Sigmoid colon (tissue), 7 donors: Measurements from ENCODE around the gene TAS1R3. TPM values are rescaled to one million over a fixed set of nuclear protein-coding genes. Genes with fewer than 3 reads are reported as not detected.

Experiments used
- DNase-seq: peaks from one replicate; pipeline ENCODE4 v3.0.0-alpha.2; 2019
- H3K27ac ChIP-seq, 4 donors: fragments of 200-600 bp; sonication (generic); one replicate each; pipeline ENCODE4 v1.5.1; 2016 to 2019; ENCODE audit warnings: mild to moderate bottlenecking in 1 of 4
- H3K27me3 ChIP-seq, 3 donors: fragments of 200-600 bp; sonication (generic); one replicate each; pipeline ENCODE4 v1.5.1; 2019; ENCODE audit warnings: mild to moderate bottlenecking in 1 of 3
- H3K36me3 ChIP-seq, 4 donors: fragments of 200-600 bp; sonication (generic); one replicate each; pipeline ENCODE4 v1.5.1; 2016 to 2019
- H3K4me1 ChIP-seq, 4 donors: fragments of 200-600 bp; sonication (generic); one replicate each; pipeline ENCODE4 v1.5.1; 2017 to 2019
- H3K4me3 ChIP-seq, 4 donors: fragments of 200-600 bp; sonication (generic); one replicate each; pipeline ENCODE4 v1.5.1; 2017 to 2019; ENCODE audit warnings: mild to moderate bottlenecking in 2 of 4, moderate library complexity in 1 of 4
- H3K9me3 ChIP-seq, 4 donors: fragments of 200-600 bp in 3 of 4; sonication (generic) in 3 of 4; one replicate each; pipeline versions ENCODE4 v1.5.1 to v1.6.1; 2013 to 2019
- CTCF ChIP-seq, 4 experiments: fragments of 450-650 bp in 3 of 4; fragments of 200-600 bp in 1 of 4; IDR thresholded peaks; one replicate each; pipeline ENCODE4 v1.5.1; 2016 to 2019; ENCODE audit warnings: antibody characterized with exemption in 4 of 4, mild to moderate bottlenecking in 3 of 4, moderate library complexity in 2 of 4
- EP300 ChIP-seq, 4 donors: sonication (generic); formaldehyde crosslinking; IDR thresholded peaks; one replicate each; pipeline ENCODE4 v1.6.1; 2017; ENCODE audit warnings: antibody characterized with exemption in 4 of 4
- POLR2A ChIP-seq, 2 donors: fragments of 450-650 bp; IDR thresholded peaks; one replicate each; pipeline ENCODE4 v1.6.1; 2016; ENCODE audit warnings: antibody characterized with exemption in 2 of 2, mild to moderate bottlenecking in 2 of 2, moderate library complexity in 2 of 2
- POLR2AphosphoS5 ChIP-seq, 4 donors: sonication (generic); formaldehyde crosslinking; IDR thresholded peaks; one replicate each; pipeline ENCODE4 v1.6.1; 2017; ENCODE audit warnings: antibody characterized with exemption in 4 of 4
- WGBS, 2 donors: extraction: QIAGEN DNeasy Blood & Tissue Kit; methylation state at CpG; one replicate each; pipeline ENCODE4 v1.1.7; 2013; 5-methylcytosine and 5-hydroxymethylcytosine counted together
- intact Hi-C: fragments of 100-400 bp; cut with DNase I; formaldehyde crosslinking; loops from one replicate; pipeline ENCODE4 v1.15.1; 2023
- polyA plus RNA-seq, 3 donors: library from polyadenylated mRNA; stranded (reverse); fragments of 200-250 nt; gene quantifications; one replicate each; pipeline ENCODE4 v1.2.3, GENCODE V29; 2013
- total RNA-seq, 4 donors: library from RNA; depleted of rRNA; stranded (reverse); fragments of >200 nt; gene quantifications; one replicate each; pipeline ENCODE4 v1.1.0, GENCODE V29; 2016
- donor health status: healthy with polysubstance abuse.
- donor health status: Bipolar disorder and iron deficiency.
- donor health status: healthy.

The TAS1R3 gene
- total and polyA plus RNA-seq, 7 donors, result 0.60 to 0.64 TPM; not detected in 5

GRCh38 chr1:1340791-1341548, 9.9 kb downstream of the TAS1R3 start:
- Histone ChIP-seq H3K4me1 (peaks cover 0 to 20% (median 17%) of the 10 kb centered on the region in 4 donors), H3K27me3 (no peaks in the 10 kb centered on the region), H3K4me3 (no peak overlapping the region), H3K27ac (no peak overlapping the region), H3K9me3 (no peaks in the 10 kb centered on the region), H3K36me3 (peaks cover 16 to 60% (median 37%) of the 10 kb centered on the region in 4 donors)
- intact Hi-C loops, result no loop called here
- 94% methylated on average over 36 of the region's 36 CpGs for WGBS, 2 donors
- TF ChIP-seq POLR2AphosphoS5 (IDR thresholded peaks at IDR 0.05) (no peak), EP300 (IDR thresholded peaks at IDR 0.05) (no peak), CTCF (IDR thresholded peaks at IDR 0.05) (no peak), POLR2A (IDR thresholded peaks at IDR 0.05) (no peak)
- no peak for DNase-seq

- intact Hi-C loops, result no loop called here
- no peak for DNase-seq
- Histone ChIP-seq H3K27me3 (no peaks in the 10 kb centered on the region), H3K36me3 (peaks cover 16 to 56% (median 37%) of the 10 kb centered on the region in 4 donors), H3K4me3 (no peak overlapping the region), H3K4me1 (peaks cover 0 to 26% (median 23%) of the 10 kb centered on the region in 4 donors), H3K27ac (no peak overlapping the region), H3K9me3 (no peaks in the 10 kb centered on the region)
- 92 to 94% methylated on average over 17 of the region's 17 CpGs for WGBS, 2 donors
- TF ChIP-seq EP300 (IDR thresholded peaks at IDR 0.05) (no peak), POLR2A (IDR thresholded peaks at IDR 0.05) (no peak), CTCF (IDR thresholded peaks at IDR 0.05) (no peak), POLR2AphosphoS5 (IDR thresholded peaks at IDR 0.05) (no peak)
Measured at GRCh38 chr1:1341549-1342021, 10.5 kb downstream of the TAS1R3 start.

GRCh38 chr1:1342061-1342562, 11.0 kb downstream of the TAS1R3 start:
- Histone ChIP-seq H3K4me1 (peaks cover 0 to 31% (median 28%) of the 10 kb centered on the region in 4 donors), H3K4me3 (no peak overlapping the region), H3K27me3 (no peaks in the 10 kb centered on the region), H3K27ac (no peak overlapping the region), H3K36me3 (peaks cover 16 to 50% (median 36%) of the 10 kb centered on the region in 4 donors), H3K9me3 (no peaks in the 10 kb centered on the region)
- intact Hi-C loops, result no loop called here
- DNase-seq, result no peak
- TF ChIP-seq POLR2A (IDR thresholded peaks at IDR 0.05), result no peak
- TF ChIP-seq CTCF (IDR thresholded peaks at IDR 0.05), result no peak
- TF ChIP-seq EP300 (IDR thresholded peaks at IDR 0.05), result no peak
- no peak for TF ChIP-seq POLR2AphosphoS5 (IDR thresholded peaks at IDR 0.05)
- WGBS, 2 donors, result 96 to 98% methylated on average over 28 of the region's 28 CpGs

- H3K4me1 ChIP-seq, result peaks cover 0 to 36% (median 33%) of the 10 kb centered on the region in 4 donors
- no peaks in the 10 kb centered on the region for H3K27me3 ChIP-seq
- no peak overlapping the region for H3K4me3 ChIP-seq
- TF ChIP-seq POLR2A (IDR thresholded peaks at IDR 0.05), result no peak
- TF ChIP-seq CTCF (IDR thresholded peaks at IDR 0.05), result no peak
- TF ChIP-seq EP300 (IDR thresholded peaks at IDR 0.05), result no peak
- no peak for TF ChIP-seq POLR2AphosphoS5 (IDR thresholded peaks at IDR 0.05)
- H3K9me3 ChIP-seq, result no peaks in the 10 kb centered on the region
- 89 to 91% methylated on average over 18 of the region's 18 CpGs for WGBS, 2 donors
- DNase-seq, result no peak
- intact Hi-C loops, result no loop called here
- H3K36me3 ChIP-seq, result peaks cover 16 to 45% (median 33%) of the 10 kb centered on the region in 4 donors
- no peak overlapping the region for H3K27ac ChIP-seq
Measured at GRCh38 chr1:1342584-1343115, 11.6 kb downstream of the TAS1R3 start.
